ENCODE measurements around the gene GTF3C5.

DNA sequence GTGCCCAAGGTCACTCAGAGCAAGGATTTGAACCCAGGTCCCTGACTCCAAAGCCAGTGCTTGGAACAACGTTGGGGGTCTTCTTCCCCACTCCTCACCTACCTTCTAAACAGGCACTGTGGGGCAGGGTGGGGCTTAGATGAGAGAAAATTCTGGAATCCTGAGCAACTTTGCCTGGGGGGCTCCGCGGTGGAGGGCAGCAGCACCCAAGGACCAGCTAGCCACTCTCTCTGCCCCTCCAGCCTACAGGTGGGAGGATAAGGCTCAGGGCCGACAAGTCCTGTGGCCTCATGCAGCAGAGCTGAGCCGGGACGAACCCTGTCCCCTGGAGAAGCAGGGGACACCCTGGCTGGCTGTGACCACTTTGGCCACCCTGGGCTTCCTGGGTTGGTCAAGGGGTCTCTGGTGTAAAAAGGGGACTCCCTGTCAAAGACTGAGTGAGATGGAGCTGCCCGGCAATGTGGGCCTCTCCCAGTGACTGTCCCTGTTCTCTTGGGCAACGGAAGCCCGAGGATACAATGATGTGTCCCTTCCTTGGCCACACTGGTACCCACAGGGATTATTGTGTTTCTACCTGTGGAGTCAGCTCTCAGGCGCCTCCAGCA, 57.5 kb downstream of the GTF3C5 start:
- TF ChIP-seq, protein P1, sequence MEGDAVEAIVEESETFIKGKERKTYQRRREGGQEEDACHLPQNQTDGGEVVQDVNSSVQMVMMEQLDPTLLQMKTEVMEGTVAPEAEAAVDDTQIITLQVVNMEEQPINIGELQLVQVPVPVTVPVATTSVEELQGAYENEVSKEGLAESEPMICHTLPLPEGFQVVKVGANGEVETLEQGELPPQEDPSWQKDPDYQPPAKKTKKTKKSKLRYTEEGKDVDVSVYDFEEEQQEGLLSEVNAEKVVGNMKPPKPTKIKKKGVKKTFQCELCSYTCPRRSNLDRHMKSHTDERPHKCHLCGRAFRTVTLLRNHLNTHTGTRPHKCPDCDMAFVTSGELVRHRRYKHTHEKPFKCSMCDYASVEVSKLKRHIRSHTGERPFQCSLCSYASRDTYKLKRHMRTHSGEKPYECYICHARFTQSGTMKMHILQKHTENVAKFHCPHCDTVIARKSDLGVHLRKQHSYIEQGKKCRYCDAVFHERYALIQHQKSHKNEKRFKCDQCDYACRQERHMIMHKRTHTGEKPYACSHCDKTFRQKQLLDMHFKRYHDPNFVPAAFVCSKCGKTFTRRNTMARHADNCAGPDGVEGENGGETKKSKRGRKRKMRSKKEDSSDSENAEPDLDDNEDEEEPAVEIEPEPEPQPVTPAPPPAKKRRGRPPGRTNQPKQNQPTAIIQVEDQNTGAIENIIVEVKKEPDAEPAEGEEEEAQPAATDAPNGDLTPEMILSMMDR (IDR thresholded peaks at IDR 0.05): no peak
- no peak for TF ChIP-seq POLR2A (IDR thresholded peaks at IDR 0.05)

All from prostate gland (tissue), 2 donors.